Mesenchymal stem cell (in vitro differentiated cells and primary cell): Measurements from ENCODE around the gene FLAD1.

Experiments
- DNase-seq: peaks from one replicate; pipeline ENCODE4 v3.0.0-alpha.2; 2013
- H2AFZ ChIP-seq: one replicate; pipeline ENCODE4 v1.6.1; 2013; ENCODE audit warnings: low read depth, mild to moderate bottlenecking, control low read depth, inconsistent platforms, low read length, moderate library complexity
- H2AK5ac ChIP-seq: 2 replicates; pipeline ENCODE4 v1.6.1; 2013; ENCODE audit warnings: low read length, moderate library complexity, mild to moderate bottlenecking, inconsistent platforms; ENCODE audit not compliant: severe bottlenecking
- H2BK120ac ChIP-seq: one replicate; pipeline ENCODE4 v1.6.1; 2013; ENCODE audit warnings: low read depth, mild to moderate bottlenecking, inconsistent platforms, low read length, moderate library complexity
- H2BK12ac ChIP-seq, 2 experiments: one replicate each; pipeline ENCODE4 v1.6.1; 2013; ENCODE audit warnings: inconsistent platforms in 2 of 2, low read length in 2 of 2, mild to moderate bottlenecking in 2 of 2, moderate library complexity in 2 of 2, control low read depth in 1 of 2
- H2BK15ac ChIP-seq: one replicate; pipeline ENCODE4 v1.6.1; 2013; ENCODE audit warnings: mild to moderate bottlenecking, low read depth, inconsistent platforms; ENCODE audit not compliant: poor library complexity, severe bottlenecking
- H2BK5ac ChIP-seq: 2 replicates; pipeline ENCODE4 v1.6.1; 2013; ENCODE audit warnings: low read depth, mild to moderate bottlenecking, low read length, control low read depth, inconsistent platforms; ENCODE audit not compliant: poor library complexity, severe bottlenecking
- H3K14ac ChIP-seq, 2 experiments: one replicate each; pipeline ENCODE4 v1.6.1; 2013; ENCODE audit warnings: inconsistent platforms in 2 of 2, low read length in 2 of 2, control low read depth in 1 of 2, mild to moderate bottlenecking in 1 of 2, moderate library complexity in 1 of 2
- H3K18ac ChIP-seq, 2 experiments: one replicate each; pipeline ENCODE4 v1.6.1; 2013; ENCODE audit warnings: inconsistent platforms in 2 of 2, low read length in 2 of 2, control low read depth in 1 of 2, low read depth in 1 of 2, mild to moderate bottlenecking in 1 of 2
- H3K23ac ChIP-seq, 2 experiments: one replicate each; pipeline ENCODE4 v1.6.1; 2013; ENCODE audit warnings: inconsistent platforms in 2 of 2, low read length in 2 of 2, mild to moderate bottlenecking in 2 of 2, moderate library complexity in 2 of 2, control low read depth in 1 of 2
- H3K27ac ChIP-seq: 2 replicates; pipeline ENCODE4 v1.5.1; 2013; ENCODE audit warnings: mild to moderate bottlenecking, moderate library complexity, low read length, control low read depth, inconsistent platforms; ENCODE audit not compliant: poor library complexity, severe bottlenecking
- H3K27me3 ChIP-seq, 2 experiments: 2 replicates each; pipeline versions ENCODE4 v1.6.1 to v1.7.0; 2013; ENCODE audit warnings: low read length in 2 of 2, mild to moderate bottlenecking in 2 of 2, moderate library complexity in 2 of 2, control low read depth in 1 of 2, inconsistent platforms in 1 of 2; ENCODE audit not compliant: control insufficient read depth in 1 of 2, insufficient read depth in 1 of 2
- H3K36me3 ChIP-seq, 2 experiments: 2 replicates each; pipeline versions ENCODE4 v1.6.1 to v1.7.0; 2013; ENCODE audit warnings: low read length in 2 of 2, control low read depth in 1 of 2, inconsistent platforms in 1 of 2, low read depth in 1 of 2, mild to moderate bottlenecking in 1 of 2; ENCODE audit not compliant: insufficient read depth in 2 of 2, control insufficient read depth in 1 of 2
- H3K4ac ChIP-seq, 2 experiments: one replicate each; pipeline ENCODE4 v1.6.1; 2013; ENCODE audit warnings: inconsistent platforms in 2 of 2, low read length in 2 of 2, mild to moderate bottlenecking in 2 of 2, moderate library complexity in 2 of 2, control low read depth in 1 of 2, low read depth in 1 of 2
- H3K4me1 ChIP-seq: 2 replicates; pipeline ENCODE4 v1.6.1; 2013; ENCODE audit warnings: low read depth, low read length, control low read depth; ENCODE audit not compliant: control insufficient read depth, insufficient read depth
- H3K4me2 ChIP-seq: 2 replicates; pipeline ENCODE4 v1.6.1; 2013; ENCODE audit warnings: low read length, mild to moderate bottlenecking, inconsistent platforms; ENCODE audit not compliant: poor library complexity, severe bottlenecking
- H3K4me3 ChIP-seq, 2 experiments: 2 replicates each; pipeline versions ENCODE4 v1.5.1 to v1.7.0; 2013; ENCODE audit warnings: low read length in 2 of 2, mild to moderate bottlenecking in 2 of 2, control low read depth in 1 of 2, low read depth in 1 of 2; ENCODE audit not compliant: insufficient read depth in 1 of 2
- H3K79me1 ChIP-seq: replicated peaks from 2 replicates; pipeline ENCODE4 v1.6.1; 2013; ENCODE audit warnings: mild to moderate bottlenecking, control low read depth, low read length, inconsistent platforms; ENCODE audit not compliant: poor library complexity, severe bottlenecking
- H3K9ac ChIP-seq: 2 replicates; pipeline ENCODE4 v1.7.0; 2013; ENCODE audit warnings: mild to moderate bottlenecking, low read length, moderate library complexity
- H3K9me3 ChIP-seq: 2 replicates; pipeline ENCODE4 v1.7.0; 2013; ENCODE audit warnings: mild to moderate bottlenecking, low read length; ENCODE audit not compliant: control insufficient read depth
- H4K8ac ChIP-seq: one replicate; pipeline ENCODE4 v1.6.1; 2013; ENCODE audit warnings: inconsistent platforms, mild to moderate bottlenecking, low read length, moderate library complexity
- H4K91ac ChIP-seq: one replicate; pipeline ENCODE4 v1.6.1; 2013; ENCODE audit warnings: mild to moderate bottlenecking, low read length, inconsistent platforms
- WGBS: methylation state at CpG from one replicate; pipeline ENCODE4 v1.1.7; 2013; ENCODE audit warnings: mixed read lengths; 5-methylcytosine and 5-hydroxymethylcytosine counted together

The FLAD1 gene

DNA sequence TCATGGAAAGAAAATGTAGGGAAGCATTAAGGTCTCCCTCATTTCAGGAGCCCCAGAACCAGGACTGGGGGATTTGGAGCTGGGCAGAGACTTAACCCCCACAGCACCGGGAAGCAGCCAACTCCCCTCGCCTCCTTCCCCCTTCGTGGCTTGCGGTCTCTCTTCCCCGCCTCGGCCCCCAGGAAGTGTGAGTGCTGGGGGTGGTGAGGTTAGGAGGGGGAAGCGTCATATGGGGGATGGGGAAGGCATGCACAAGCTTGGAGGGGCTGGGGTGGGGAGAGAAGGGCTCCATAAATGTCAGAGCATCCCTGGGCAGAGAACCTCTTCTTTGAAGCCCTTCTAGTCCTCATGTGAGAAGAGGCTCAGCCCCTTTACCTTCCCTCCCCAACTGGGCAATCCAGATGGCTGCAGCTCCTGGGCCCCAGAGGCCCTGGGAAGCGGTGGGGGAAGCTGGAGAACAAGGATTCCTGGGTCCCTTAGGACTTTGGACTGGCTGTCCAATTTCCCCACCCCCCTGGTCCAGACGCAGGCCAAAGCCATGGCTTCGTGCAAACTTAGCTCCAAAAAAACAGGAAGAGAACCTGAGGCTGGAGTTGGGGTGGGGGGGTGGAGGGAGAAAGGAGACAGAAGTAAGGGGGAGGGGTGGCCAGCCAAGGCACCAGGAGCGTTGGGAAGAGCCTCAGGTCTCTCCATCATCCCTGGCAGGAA is 27.2 kb downstream of the FLAD1 start:
- Histone ChIP-seq H3K4me2 (no peak overlapping the region), H3K9ac (no peak overlapping the region), H2BK120ac (no peak overlapping the region), H3K23ac (no peak overlapping the region), H3K79me1 (peaks cover 44% of the 10 kb centered on the region), H3K4me1 (peaks cover 28% of the 10 kb centered on the region), H3K4ac (peak overlapping the region in 1 of 2 experiments; percentile 29), H3K4me3 (no peak overlapping the region), H2BK12ac (no peak overlapping the region), H3K36me3 (peaks cover 22 to 93% of the 10 kb centered on the region in 2 experiments), H3K27me3 (no peaks in the 10 kb centered on the region), H3K9me3 (no peaks in the 10 kb centered on the region), H3K18ac (no peak overlapping the region), H2AK5ac (no peak overlapping the region), H4K8ac (no peak overlapping the region), H3K27ac (no peak overlapping the region), H2BK15ac (no peak overlapping the region), H3K14ac (no peak overlapping the region), H4K91ac (no peak overlapping the region), H2AFZ (no peak overlapping the region), H2BK5ac (no peak overlapping the region)
- 81% methylated on average over 8 of the region's 11 CpGs for WGBS
- no peak for DNase-seq

DNA sequence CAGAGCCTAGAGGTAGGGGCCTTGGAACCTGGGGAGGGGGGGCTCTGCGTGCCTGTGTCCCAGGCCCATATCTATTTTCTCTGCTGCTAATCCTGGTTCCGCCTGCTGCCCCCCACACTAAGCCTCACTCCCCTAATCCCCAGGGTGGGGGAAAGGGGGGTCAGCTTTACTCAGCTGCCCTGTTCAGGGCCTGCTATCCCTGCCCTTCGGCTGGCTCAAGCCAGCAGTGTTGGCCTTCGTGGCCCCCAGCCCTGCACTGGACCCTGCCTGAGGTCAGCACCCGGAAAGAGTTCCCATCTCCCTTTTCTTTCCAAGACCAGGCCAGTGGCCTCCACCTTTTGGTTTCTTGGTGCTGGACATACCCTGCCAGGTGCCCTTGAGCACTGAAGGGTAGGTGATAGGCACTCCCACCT is 27.9 kb downstream of the FLAD1 start:
- Histone ChIP-seq H3K4me2 (no peak overlapping the region), H4K8ac (no peak overlapping the region), H2BK120ac (no peak overlapping the region), H3K27ac (no peak overlapping the region), H3K79me1 (peaks cover 43% of the 10 kb centered on the region), H4K91ac (no peak overlapping the region), H3K9me3 (no peaks in the 10 kb centered on the region), H3K9ac (no peak overlapping the region), H3K27me3 (no peaks in the 10 kb centered on the region), H3K18ac (no peak overlapping the region), H3K4me1 (peaks cover 23% of the 10 kb centered on the region), H2AFZ (no peak overlapping the region), H3K23ac (no peak overlapping the region), H2BK12ac (no peak overlapping the region), H2BK15ac (no peak overlapping the region), H3K14ac (no peak overlapping the region), H3K4ac (peak overlapping the region in 1 of 2 experiments; percentile 29), H3K36me3 (peaks cover 28 to 95% of the 10 kb centered on the region in 2 experiments), H3K4me3 (no peak overlapping the region), H2BK5ac (no peak overlapping the region), H2AK5ac (no peak overlapping the region)
- WGBS, result 93% methylated on average over 4 of the region's 5 CpGs
- DNase-seq, result no peak

DNA sequence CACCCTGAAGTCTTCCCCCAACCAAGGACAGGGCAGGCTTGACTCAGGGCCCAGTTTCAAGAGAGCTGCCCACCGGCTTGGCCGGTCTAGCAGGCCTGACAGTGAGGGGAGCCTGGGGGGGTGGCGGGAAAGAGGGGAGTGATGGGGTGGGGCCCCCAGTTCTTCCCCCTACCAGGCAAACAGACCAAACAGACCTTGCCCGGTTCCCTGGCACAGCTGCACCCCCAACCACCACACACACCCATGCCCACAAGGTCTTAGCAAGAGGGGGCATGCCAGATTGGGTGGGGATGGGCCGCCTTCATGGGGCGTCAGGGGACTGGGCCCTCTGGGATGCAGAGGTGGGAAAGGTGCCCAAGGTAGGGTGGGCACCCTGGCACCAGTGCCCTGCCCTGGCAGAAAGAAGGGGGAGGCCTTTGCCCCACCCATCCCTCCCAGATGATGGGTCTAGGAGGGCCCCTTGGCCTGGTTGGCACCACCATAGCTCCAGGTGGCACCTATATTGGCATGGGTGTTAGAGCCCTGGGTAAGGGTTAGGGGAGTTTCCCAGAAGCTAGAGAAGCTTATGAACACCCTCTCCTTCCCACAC is 28.4 kb downstream of the FLAD1 start:
- H3K4me3 ChIP-seq, result no peak overlapping the region
- no peak overlapping the region for H2BK15ac ChIP-seq
- H3K4ac ChIP-seq, result no peak overlapping the region
- no peak overlapping the region for H2AK5ac ChIP-seq
- no peak for DNase-seq
- H3K4me2 ChIP-seq, result no peak overlapping the region
- H3K79me1 ChIP-seq, result peaks cover 43% of the 10 kb centered on the region
- H2BK120ac ChIP-seq, result no peak overlapping the region
- peaks cover 33 to 95% of the 10 kb centered on the region in 2 experiments for H3K36me3 ChIP-seq
- H3K27ac ChIP-seq, result no peak overlapping the region
- H4K91ac ChIP-seq, result no peak overlapping the region
- WGBS, result 100% methylated on average over 2 of the region's 6 CpGs
- H3K27me3 ChIP-seq, result no peaks in the 10 kb centered on the region
- peaks cover 22% of the 10 kb centered on the region for H3K4me1 ChIP-seq
- H3K9ac ChIP-seq, result peak overlapping the region; percentile 18
- H3K9me3 ChIP-seq, result no peaks in the 10 kb centered on the region
- H3K18ac ChIP-seq, result no peak overlapping the region
- no peak overlapping the region for H4K8ac ChIP-seq
- no peak overlapping the region for H2BK12ac ChIP-seq
- H2BK5ac ChIP-seq, result no peak overlapping the region
- no peak overlapping the region for H3K23ac ChIP-seq
- H3K14ac ChIP-seq, result no peak overlapping the region
- H2AFZ ChIP-seq, result no peak overlapping the region

DNA sequence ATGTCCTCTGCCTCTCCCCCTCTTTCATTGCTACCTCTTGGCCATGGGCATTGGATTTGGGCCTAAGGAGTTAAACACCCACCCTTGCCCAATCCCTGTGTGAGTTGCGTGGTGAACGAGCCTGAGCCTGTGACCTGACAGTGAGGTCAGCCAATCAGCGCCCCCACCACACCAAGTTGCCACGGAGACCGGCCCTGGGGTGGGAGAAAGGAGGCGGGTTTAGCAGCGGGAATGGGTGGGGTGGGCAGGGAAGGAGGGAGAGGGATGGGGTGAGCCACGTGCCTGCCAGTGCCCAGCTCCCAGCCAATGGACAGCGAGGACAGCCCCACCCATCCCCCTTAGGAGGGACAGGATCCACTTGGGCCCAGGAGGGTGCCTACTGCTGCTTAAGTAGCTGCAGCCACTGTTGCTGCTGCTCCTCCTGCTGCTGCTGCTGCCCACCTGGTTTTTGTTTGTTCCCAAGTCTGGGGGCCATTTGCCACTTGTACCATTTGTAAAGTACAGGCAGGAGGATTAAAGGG is 28.9 kb downstream of the FLAD1 start:
- no peak overlapping the region for H2AFZ ChIP-seq
- 57% methylated on average over 8 of the region's 9 CpGs for WGBS
- peak; percentile 54 for DNase-seq
- no peak overlapping the region for H2BK120ac ChIP-seq
- H3K27ac ChIP-seq, result no peak overlapping the region
- no peak overlapping the region for H3K18ac ChIP-seq
- H4K91ac ChIP-seq, result no peak overlapping the region
- H3K4me2 ChIP-seq, result no peak overlapping the region
- H3K4me1 ChIP-seq, result peaks cover 25% of the 10 kb centered on the region
- H4K8ac ChIP-seq, result no peak overlapping the region
- peak overlapping the region in 1 of 2 experiments; percentile 33 for H2BK12ac ChIP-seq
- H3K4me3 ChIP-seq, result no peak overlapping the region
- no peak overlapping the region for H2AK5ac ChIP-seq
- H3K79me1 ChIP-seq, result peaks cover 39% of the 10 kb centered on the region
- no peaks in the 10 kb centered on the region for H3K27me3 ChIP-seq
- no peak overlapping the region for H2BK15ac ChIP-seq
- peak overlapping the region; percentile 19 for H3K9ac ChIP-seq
- peaks cover 34 to 94% of the 10 kb centered on the region in 2 experiments for H3K36me3 ChIP-seq
- H3K9me3 ChIP-seq, result no peaks in the 10 kb centered on the region
- H3K4ac ChIP-seq, result no peak overlapping the region
- no peak overlapping the region for H2BK5ac ChIP-seq
- peak overlapping the region in 1 of 2 experiments; percentile 62 for H3K14ac ChIP-seq
- H3K23ac ChIP-seq, result no peak overlapping the region
